Activated CD4-positive, alpha-beta memory T cell treated with anti-CD3 and anti-CD28 coated beads, Interleukin-2, amount 10 ng/mL, durations not matched to agents 7 days and 5 days (primary cell): ENCODE measurements around the gene GBE1. TPM values are rescaled to one million over a fixed set of nuclear protein-coding genes. Genes with fewer than 3 reads are reported as not detected.

Experiments used
- CTCF ChIA-PET: fragments of 350-600 bp; sonication (Branson Sonifier 250); formaldehyde crosslinking; loops from one replicate; lab custom pipeline; 2021; ENCODE audit warnings: antibody characterized with exemption, inconsistent platforms; lab: Charles Lee
- POLR2A ChIA-PET: fragments of 350-600 bp; sonication (Branson Sonifier 250); formaldehyde crosslinking; loops from one replicate; lab custom pipeline; 2021; ENCODE audit warnings: antibody characterized with exemption; lab: Charles Lee
- DNase-seq: peaks from one replicate; pipeline ENCODE4 v3.0.0-alpha.2; 2020
- H3K27ac Mint-ChIP-seq: one replicate; pipeline ENCODE4 v1.8.0; 2021; ENCODE audit warnings: mild to moderate bottlenecking, mixed read lengths
- H3K27me3 Mint-ChIP-seq: one replicate; pipeline ENCODE4 v1.8.0; 2021; ENCODE audit warnings: mixed read lengths
- H3K36me3 Mint-ChIP-seq: one replicate; pipeline ENCODE4 v1.8.0; 2021; ENCODE audit warnings: low read depth, mixed read lengths
- H3K4me1 Mint-ChIP-seq: one replicate; pipeline ENCODE4 v1.8.0; 2021; ENCODE audit warnings: mixed read lengths
- H3K4me3 Mint-ChIP-seq: one replicate; pipeline ENCODE4 v1.8.0; 2021; ENCODE audit warnings: mild to moderate bottlenecking, mixed read lengths
- H3K9me3 Mint-ChIP-seq: one replicate; pipeline ENCODE4 v1.8.0; 2021; ENCODE audit warnings: mixed read lengths
- total RNA-seq, 2 experiments: library from RNA; stranded (reverse); gene quantifications; one replicate each; pipeline ENCODE4 v1.2.3, GENCODE V29; 2021

The GBE1 gene
- total RNA-seq, 2 experiments from 2014 or later = 36.5 to 37.7 TPM

- ChIA-PET CTCF (no interaction called here), POLR2A (no interaction called here)
- no peak for DNase-seq
- Mint-ChIP-seq H3K36me3 (no peaks in the 10 kb centered on the region), H3K4me3 (no peak overlapping the region), H3K4me1 (no peaks in the 10 kb centered on the region), H3K27ac (no peak overlapping the region), H3K9me3 (no peaks in the 10 kb centered on the region), H3K27me3 (no peaks in the 10 kb centered on the region)
Observed at GRCh38 chr3:81451140-81451539, 310.3 kb downstream of the GBE1 start.

- ChIA-PET CTCF (interaction anchor here (0.7 kb wide), 1 partner anchor 17 kb away, joined by 5 read pairs; no protein-coding TSS in a partner anchor), POLR2A (no interaction called here)
- H3K36me3 Mint-ChIP-seq = no peaks in the 10 kb centered on the region
- H3K9me3 Mint-ChIP-seq = no peaks in the 10 kb centered on the region
- H3K27me3 Mint-ChIP-seq = no peaks in the 10 kb centered on the region
- no peaks in the 10 kb centered on the region for H3K4me1 Mint-ChIP-seq
- no peak for DNase-seq
- H3K4me3 Mint-ChIP-seq = no peak overlapping the region
- H3K27ac Mint-ChIP-seq = no peak overlapping the region
Observed at GRCh38 chr3:81446806-81447205, 314.6 kb downstream of the GBE1 start.

- H3K4me3 Mint-ChIP-seq = no peak overlapping the region
- ChIA-PET CTCF (no interaction called here), POLR2A (no interaction called here)
- no peak overlapping the region for H3K27ac Mint-ChIP-seq
- no peaks in the 10 kb centered on the region for H3K4me1 Mint-ChIP-seq
- no peaks in the 10 kb centered on the region for H3K27me3 Mint-ChIP-seq
- H3K9me3 Mint-ChIP-seq = no peaks in the 10 kb centered on the region
- H3K36me3 Mint-ChIP-seq = no peaks in the 10 kb centered on the region
- DNase-seq = no peak
Observed at GRCh38 chr3:81445712-81446111, 315.7 kb downstream of the GBE1 start.

- no peak overlapping the region for H3K4me3 Mint-ChIP-seq
- no peak overlapping the region for H3K27ac Mint-ChIP-seq
- H3K9me3 Mint-ChIP-seq = no peaks in the 10 kb centered on the region
- CTCF ChIA-PET = no interaction called here
- POLR2A ChIA-PET = no interaction called here
- no peak for DNase-seq
- no peaks in the 10 kb centered on the region for H3K4me1 Mint-ChIP-seq
- no peaks in the 10 kb centered on the region for H3K36me3 Mint-ChIP-seq
- H3K27me3 Mint-ChIP-seq = no peaks in the 10 kb centered on the region
Observed at GRCh38 chr3:81444817-81445460, 316.5 kb downstream of the GBE1 start.

GRCh38 chr3:81443958-81444357 is 317.5 kb downstream of the GBE1 start:
- no peak for DNase-seq
- H3K4me1 Mint-ChIP-seq = no peaks in the 10 kb centered on the region
- ChIA-PET CTCF (no interaction called here), POLR2A (no interaction called here)
- no peak overlapping the region for H3K4me3 Mint-ChIP-seq
- H3K27ac Mint-ChIP-seq = no peak overlapping the region
- no peaks in the 10 kb centered on the region for H3K36me3 Mint-ChIP-seq
- H3K9me3 Mint-ChIP-seq = no peaks in the 10 kb centered on the region
- H3K27me3 Mint-ChIP-seq = no peaks in the 10 kb centered on the region

- DNase-seq = no peak
- no peak overlapping the region for H3K4me3 Mint-ChIP-seq
- H3K36me3 Mint-ChIP-seq = no peaks in the 10 kb centered on the region
- POLR2A ChIA-PET = no interaction called here
- H3K27ac Mint-ChIP-seq = no peak overlapping the region
- CTCF ChIA-PET = no interaction called here
- H3K4me1 Mint-ChIP-seq = no peaks in the 10 kb centered on the region
- H3K9me3 Mint-ChIP-seq = no peaks in the 10 kb centered on the region
- H3K27me3 Mint-ChIP-seq = no peaks in the 10 kb centered on the region
Observed at GRCh38 chr3:81443457-81443782, 318.0 kb downstream of the GBE1 start.

DNA sequence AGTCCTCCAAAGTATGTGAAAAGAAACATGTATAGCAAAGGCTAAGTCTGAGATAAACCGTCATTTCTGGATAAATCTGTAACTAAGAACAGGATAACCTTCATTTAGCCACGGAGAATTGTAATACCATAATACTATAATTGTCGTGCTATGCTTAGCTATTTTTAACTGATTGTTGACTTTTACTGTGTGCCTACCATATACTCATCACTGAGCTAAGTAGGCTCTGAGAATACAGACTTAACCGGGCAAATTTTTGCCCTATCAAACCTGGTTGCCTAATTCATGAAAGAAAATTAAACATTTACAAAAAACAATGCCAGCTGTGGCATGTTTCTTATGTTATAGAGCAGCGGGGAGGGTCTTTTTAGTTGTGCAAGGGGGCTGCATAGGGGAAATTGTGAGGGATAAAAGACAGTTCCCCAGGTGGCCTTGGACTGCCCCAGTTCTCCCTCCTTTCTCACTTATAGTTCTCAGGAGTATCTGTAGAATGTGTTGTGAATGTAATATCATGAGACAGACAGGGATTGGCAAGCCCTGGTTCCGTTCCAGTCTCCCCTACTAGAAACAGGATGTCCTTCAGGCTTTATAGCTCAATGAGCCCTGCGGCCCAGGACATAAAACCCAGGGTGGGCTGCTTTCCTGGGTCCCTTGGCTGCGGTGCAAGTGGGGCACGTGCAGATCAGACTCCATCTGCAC is 318.5 kb downstream of the GBE1 start:
- no peaks in the 10 kb centered on the region for H3K27me3 Mint-ChIP-seq
- H3K4me1 Mint-ChIP-seq = no peaks in the 10 kb centered on the region
- no peak for DNase-seq
- CTCF ChIA-PET = no interaction called here
- H3K4me3 Mint-ChIP-seq = no peak overlapping the region
- H3K36me3 Mint-ChIP-seq = no peaks in the 10 kb centered on the region
- no peak overlapping the region for H3K27ac Mint-ChIP-seq
- H3K9me3 Mint-ChIP-seq = no peaks in the 10 kb centered on the region
- POLR2A ChIA-PET = no interaction called here

DNA sequence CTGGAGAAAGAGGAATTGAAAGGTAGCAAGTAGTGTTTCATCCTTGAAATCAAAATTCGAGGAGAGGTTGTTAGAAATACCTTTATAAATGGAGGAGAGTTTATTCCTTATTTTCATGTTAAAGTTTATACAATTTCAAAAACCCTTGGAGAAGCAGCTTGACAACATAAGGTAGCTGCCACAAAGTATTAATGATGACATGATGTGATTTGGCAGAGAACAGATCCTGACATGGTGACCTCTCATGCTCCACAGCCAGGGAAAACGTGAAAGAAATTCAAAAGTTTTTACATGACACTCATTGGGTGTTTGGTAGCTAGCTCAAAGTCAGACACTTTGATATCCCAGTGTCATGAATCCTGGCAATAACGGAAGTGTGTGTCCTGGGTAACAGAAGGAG is 320.8 kb downstream of the GBE1 start:
- Mint-ChIP-seq H3K9me3 (no peaks in the 10 kb centered on the region), H3K27ac (no peak overlapping the region), H3K4me3 (no peak overlapping the region), H3K4me1 (no peaks in the 10 kb centered on the region), H3K27me3 (no peaks in the 10 kb centered on the region), H3K36me3 (no peaks in the 10 kb centered on the region)
- CTCF ChIA-PET = interaction anchor here (0.6 kb wide), 1 partner anchor 707 kb away, joined by 4 read pairs; no protein-coding TSS in a partner anchor
- POLR2A ChIA-PET = no interaction called here
- DNase-seq = no peak
